ENCODE results near the gene SMIM41.

Gene SMIM41

GRCh38 chr12:52061470-52062166 lies 17.9 kb upstream of the SMIM41 start:
- H4K20me1 ChIP-seq (ENCODE audit: insufficient read depth, low read length, poor library complexity, severe bottlenecking): no peaks in the 10 kb centered on the region

GRCh38 chr12:52062167-52063081 lies 17.1 kb upstream of the SMIM41 start:
- no peak overlapping the region for H3K4me2 ChIP-seq (ENCODE audit: low read depth, low read length, poor library complexity, severe bottlenecking)
- no peak overlapping the region for H3K4me3 ChIP-seq (ENCODE audit: low read length, poor library complexity, severe bottlenecking)
- no peaks in the 10 kb centered on the region for H3K9me3 ChIP-seq (ENCODE audit: insufficient read depth, low read depth, low read length)
- H2AFZ ChIP-seq (ENCODE audit: low read length): no peak overlapping the region
- no peaks in the 10 kb centered on the region for H3F3A ChIP-seq (ENCODE audit: low read depth)
- H3K79me2 ChIP-seq (ENCODE audit: insufficient read depth, low read length): no peaks in the 10 kb centered on the region
- H3K9ac ChIP-seq (ENCODE audit: low read depth, low read length, poor library complexity, severe bottlenecking): no peak overlapping the region
- H3K27me3 ChIP-seq (ENCODE audit: insufficient read depth, low read length, poor library complexity, severe bottlenecking): no peaks in the 10 kb centered on the region
- no peaks in the 10 kb centered on the region for H4K20me1 ChIP-seq (ENCODE audit: insufficient read depth, low read length, poor library complexity, severe bottlenecking)
- no peaks in the 10 kb centered on the region for H3K36me3 ChIP-seq (ENCODE audit: insufficient read depth, low read length)
- H3K4me1 ChIP-seq (ENCODE audit: insufficient read depth, low read length, poor library complexity, severe bottlenecking): peaks cover 4% of the 10 kb centered on the region
- TF ChIP-seq CTCF (conservative IDR thresholded peaks at IDR 0.05; ENCODE audit: low read length) (no peak), EZH2phosphoT487 (IDR thresholded peaks at IDR 0.05; ENCODE audit: borderline replicate concordance) (no peak)
- H3K9me2 ChIP-seq (replicated peaks; ENCODE audit: low read depth, low read length): no peaks in the 10 kb centered on the region

More at GRCh38 chr12:52061470-52062166, 17.9 kb upstream of the SMIM41 start:
- Histone ChIP-seq H3K36me3 (ENCODE audit: insufficient read depth, low read length) (no peaks in the 10 kb centered on the region), H3K4me3 (ENCODE audit: low read length, poor library complexity, severe bottlenecking) (no peak overlapping the region), H3K9ac (ENCODE audit: low read depth, low read length, poor library complexity, severe bottlenecking) (no peak overlapping the region), H3K9me2 (replicated peaks; ENCODE audit: low read depth, low read length) (no peaks in the 10 kb centered on the region), H3K79me2 (ENCODE audit: insufficient read depth, low read length) (no peaks in the 10 kb centered on the region), H3K4me1 (ENCODE audit: insufficient read depth, low read length, poor library complexity, severe bottlenecking) (peaks cover 4% of the 10 kb centered on the region), H3K4me2 (ENCODE audit: low read depth, low read length, poor library complexity, severe bottlenecking) (no peak overlapping the region), H3K9me3 (ENCODE audit: insufficient read depth, low read depth, low read length) (no peaks in the 10 kb centered on the region), H3F3A (ENCODE audit: low read depth) (no peaks in the 10 kb centered on the region), H3K27me3 (ENCODE audit: insufficient read depth, low read length, poor library complexity, severe bottlenecking) (no peaks in the 10 kb centered on the region), H2AFZ (ENCODE audit: low read length) (no peak overlapping the region)
- TF ChIP-seq CTCF (conservative IDR thresholded peaks at IDR 0.05; ENCODE audit: low read length): no peak
- no peak for TF ChIP-seq EZH2phosphoT487 (IDR thresholded peaks at IDR 0.05; ENCODE audit: borderline replicate concordance)

GRCh38 chr12:52063082-52063924 lies 16.2 kb upstream of the SMIM41 start:
- no peaks in the 10 kb centered on the region for H3K9me2 ChIP-seq (replicated peaks; ENCODE audit: low read depth, low read length)
- no peaks in the 10 kb centered on the region for H3K27me3 ChIP-seq (ENCODE audit: insufficient read depth, low read length, poor library complexity, severe bottlenecking)
- H4K20me1 ChIP-seq (ENCODE audit: insufficient read depth, low read length, poor library complexity, severe bottlenecking): no peaks in the 10 kb centered on the region
- no peaks in the 10 kb centered on the region for H3F3A ChIP-seq (ENCODE audit: low read depth)
- H3K4me3 ChIP-seq (ENCODE audit: low read length, poor library complexity, severe bottlenecking): no peak overlapping the region
- no peaks in the 10 kb centered on the region for H3K36me3 ChIP-seq (ENCODE audit: insufficient read depth, low read length)
- peaks cover 4% of the 10 kb centered on the region for H3K4me1 ChIP-seq (ENCODE audit: insufficient read depth, low read length, poor library complexity, severe bottlenecking)
- no peak overlapping the region for H2AFZ ChIP-seq (ENCODE audit: low read length)
- no peak overlapping the region for H3K9ac ChIP-seq (ENCODE audit: low read depth, low read length, poor library complexity, severe bottlenecking)
- no peaks in the 10 kb centered on the region for H3K9me3 ChIP-seq (ENCODE audit: insufficient read depth, low read depth, low read length)
- no peaks in the 10 kb centered on the region for H3K79me2 ChIP-seq (ENCODE audit: insufficient read depth, low read length)
- H3K4me2 ChIP-seq (ENCODE audit: low read depth, low read length, poor library complexity, severe bottlenecking): no peak overlapping the region
- no peak for TF ChIP-seq EZH2phosphoT487 (IDR thresholded peaks at IDR 0.05; ENCODE audit: borderline replicate concordance)
- TF ChIP-seq CTCF (conservative IDR thresholded peaks at IDR 0.05; ENCODE audit: low read length): no peak
